Adrenal gland (tissue), 12 donors: ENCODE results near the gene IDH3B. TPM values are rescaled to one million over a fixed set of nuclear protein-coding genes. Genes with fewer than 3 reads are reported as not detected.
A peak's percentile ranks its signal among the peaks of the same experiment; 100 is the strongest.

ENCODE experiments used
- DNase-seq, 7 donors: peaks; one replicate each; pipeline ENCODE4 v3.0.0-alpha.2; 2019 to 2020
- H3K27ac ChIP-seq, 5 donors: fragments of 200-600 bp; sonication (generic) in 4 of 5; 1 replicate in 3 of 5; 2 replicates in 2 of 5; pipeline versions ENCODE4 v1.5.1 to v1.8.0; 2016 to 2020; ENCODE audit warnings: mild to moderate bottlenecking in 1 of 5
- H3K27me3 ChIP-seq: fragments of 200-600 bp; 2 replicates; pipeline ENCODE4 v1.8.0; 2021
- H3K36me3 ChIP-seq, 2 donors: fragments of 200-600 bp; replicated peaks in 1 of 2; 1 replicate in 1 of 2; 2 replicates in 1 of 2; pipeline versions ENCODE4 v1.5.1 to v1.8.0; 2018 to 2022
- H3K4me1 ChIP-seq, 2 donors: fragments of 200-600 bp; replicated peaks in 1 of 2; 1 replicate in 1 of 2; 2 replicates in 1 of 2; pipeline versions ENCODE4 v1.5.1 to v1.8.0; 2018 to 2021
- H3K4me3 ChIP-seq, 4 donors: fragments of 200-600 bp; sonication (generic) in 3 of 4; one replicate each; pipeline ENCODE4 v1.5.1; 2016 to 2018
- H3K9me3 ChIP-seq, 3 donors: fragments of 200-600 bp; sonication (generic) in 1 of 3; replicated peaks in 1 of 3; 1 replicate in 2 of 3; 2 replicates in 1 of 3; pipeline versions ENCODE4 v1.5.1 to v1.8.0; 2016 to 2021
- POLR2A ChIP-seq, 2 donors: fragments of 450-650 bp; IDR thresholded peaks; one replicate each; pipeline ENCODE4 v1.6.1; 2017; ENCODE audit warnings: antibody characterized with exemption in 2 of 2, mild to moderate bottlenecking in 2 of 2, moderate library complexity in 1 of 2
- WGBS, 4 donors: extraction: QIAGEN DNeasy Blood & Tissue Kit in 2 of 4; methylation state at CpG; one replicate each; pipeline versions ENCODE4 v1.1.5 to v1.1.7; 2013 to 2017; 5-methylcytosine and 5-hydroxymethylcytosine counted together
- intact Hi-C, 2 donors: fragments of 100-400 bp; cut with DNase I; formaldehyde crosslinking; loops; one replicate each; pipeline versions ENCODE4 v1.14.1 to v1.15.0; 2022 to 2023
- polyA plus RNA-seq, 3 donors: library from polyadenylated mRNA; stranded (reverse); fragments of 200-250 nt in 2 of 3; fragments of 350-450 nt in 1 of 3; fragmentation: Illumina TruSeq in 1 of 3; extraction: RNeasy Lipid Tissue Mini Kit (QIAGEN cat#74804) in 1 of 3; gene quantifications; one replicate each; pipeline ENCODE4 v1.2.3, GENCODE V29; 2013 to 2014
- total RNA-seq, 9 donors: library from RNA; depleted of rRNA in 4 of 9; stranded (reverse); fragments of >200 nt in 4 of 9; fragments of 120-200 nt in 1 of 9; fragmentation: NEBNext Ultra II Directional in 1 of 9; extraction: Animal tissue kit (Norgen Biotek cat#: 25700) in 1 of 9; gene quantifications; one replicate each; pipeline versions ENCODE4 v1.1.0 to v1.2.4, GENCODE V29; 2013 to 2023
- TF ChIP-seq, protein P1 (sequence below), 6 experiments: fragments of 450-650 bp in 4 of 6; fragments of 200-600 bp in 2 of 6; sonication (generic) in 1 of 6; IDR thresholded peaks; 1 replicate in 5 of 6; 2 replicates in 1 of 6; pipeline versions ENCODE4 v1.5.1 to v1.8.0; 2016 to 2021; ENCODE audit warnings: antibody characterized with exemption in 6 of 6, mild to moderate bottlenecking in 2 of 6, moderate library complexity in 1 of 6
- donor health status: healthy with polysubstance abuse.
- donor health status: Bipolar disorder and iron deficiency.
- donor health status: DM: yes; HTN: yes; CAD: no.
- donor health status: DM: no; HTN: no; CAD: no.
- donor health status: DM: no; HTN: no; CAD: no.
- donor health status: DM: yes; HTN: yes; CAD: no.

IDH3B gene
- total and polyA plus RNA-seq, 12 donors, result 79.0 to 220 (median 111) TPM

DNA sequence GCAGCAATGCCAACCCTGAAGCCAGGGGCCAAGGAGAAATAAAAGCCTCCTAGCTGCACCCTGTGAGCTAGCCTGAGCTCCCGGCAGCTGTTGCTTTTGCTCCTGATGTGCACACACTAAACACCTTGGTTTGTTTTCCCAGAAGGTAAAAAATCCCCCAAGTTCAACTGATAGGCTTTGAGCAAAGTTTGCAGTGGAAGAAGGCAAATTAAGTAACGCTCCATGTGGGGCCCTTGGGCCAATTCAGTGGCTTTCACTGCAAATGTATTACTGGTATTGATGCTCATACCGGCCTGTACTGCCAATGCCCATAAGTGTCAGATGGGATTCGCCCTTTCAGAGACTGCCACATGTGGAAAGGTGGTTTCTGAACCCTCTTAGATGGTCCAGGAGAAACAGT, 9.4 kb upstream of the IDH3B start:
- DNase-seq, result no peak
- TF ChIP-seq POLR2A (IDR thresholded peaks at IDR 0.05), result no peak
- TF ChIP-seq, protein P1, sequence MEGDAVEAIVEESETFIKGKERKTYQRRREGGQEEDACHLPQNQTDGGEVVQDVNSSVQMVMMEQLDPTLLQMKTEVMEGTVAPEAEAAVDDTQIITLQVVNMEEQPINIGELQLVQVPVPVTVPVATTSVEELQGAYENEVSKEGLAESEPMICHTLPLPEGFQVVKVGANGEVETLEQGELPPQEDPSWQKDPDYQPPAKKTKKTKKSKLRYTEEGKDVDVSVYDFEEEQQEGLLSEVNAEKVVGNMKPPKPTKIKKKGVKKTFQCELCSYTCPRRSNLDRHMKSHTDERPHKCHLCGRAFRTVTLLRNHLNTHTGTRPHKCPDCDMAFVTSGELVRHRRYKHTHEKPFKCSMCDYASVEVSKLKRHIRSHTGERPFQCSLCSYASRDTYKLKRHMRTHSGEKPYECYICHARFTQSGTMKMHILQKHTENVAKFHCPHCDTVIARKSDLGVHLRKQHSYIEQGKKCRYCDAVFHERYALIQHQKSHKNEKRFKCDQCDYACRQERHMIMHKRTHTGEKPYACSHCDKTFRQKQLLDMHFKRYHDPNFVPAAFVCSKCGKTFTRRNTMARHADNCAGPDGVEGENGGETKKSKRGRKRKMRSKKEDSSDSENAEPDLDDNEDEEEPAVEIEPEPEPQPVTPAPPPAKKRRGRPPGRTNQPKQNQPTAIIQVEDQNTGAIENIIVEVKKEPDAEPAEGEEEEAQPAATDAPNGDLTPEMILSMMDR (IDR thresholded peaks at IDR 0.05), result no peak
- Histone ChIP-seq H3K4me3 (no peak overlapping the region), H3K27ac (no peak overlapping the region), H3K36me3 (no peaks in the 10 kb centered on the region), H3K4me1 (no peaks in the 10 kb centered on the region), H3K27me3 (no peaks in the 10 kb centered on the region), H3K9me3 (no peaks in the 10 kb centered on the region)
- 79 to 89% (median 85%) methylated on average over 3 to 4 of the region's 4 CpGs for WGBS, 4 donors
- intact Hi-C loops, result no loop called here

DNA sequence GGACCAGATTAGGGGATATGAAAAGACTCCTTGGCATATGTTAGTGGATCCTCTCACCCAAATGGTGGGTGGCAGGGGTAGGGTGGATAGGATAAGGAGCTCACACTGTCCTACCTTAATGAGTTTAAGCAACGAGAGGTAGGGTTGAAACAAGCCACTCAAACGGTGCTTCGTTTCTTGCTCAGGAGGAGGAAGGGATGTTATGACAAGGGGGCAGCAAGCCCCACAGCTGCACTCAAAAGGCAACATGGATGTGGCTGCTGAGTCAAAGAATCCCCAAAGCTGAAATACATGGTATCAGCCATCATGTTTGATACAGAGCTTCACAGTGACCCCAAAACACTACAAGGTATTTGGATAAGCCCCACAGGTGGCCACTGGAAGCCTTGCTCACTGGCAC, 8.4 kb upstream of the IDH3B start:
- H3K4me1 ChIP-seq, result no peaks in the 10 kb centered on the region
- WGBS, 4 donors, result 57 to 79% (median 65%) methylated on average over 3 of the region's 3 CpGs

DNA sequence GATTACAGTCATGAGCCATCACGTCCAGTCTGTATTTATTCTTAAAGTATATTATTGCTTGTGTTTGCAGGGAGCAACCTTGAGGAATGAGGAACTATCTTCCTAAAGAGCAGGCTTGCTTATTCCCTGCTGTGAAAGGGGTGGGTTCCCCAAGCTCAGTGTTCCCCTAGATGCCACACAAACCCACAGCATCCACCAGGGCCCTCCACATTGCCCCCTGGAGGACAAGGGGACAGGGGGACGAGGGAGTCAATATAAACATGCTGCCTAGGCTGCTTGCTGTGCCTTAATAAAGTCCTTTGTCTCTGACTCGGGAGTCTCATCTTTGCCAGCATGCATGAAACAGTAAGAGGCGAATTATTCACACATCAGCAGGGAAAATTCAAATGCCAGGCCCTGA, 8.0 kb upstream of the IDH3B start:
- H3K27me3 ChIP-seq, result no peaks in the 10 kb centered on the region
- H3K36me3 ChIP-seq, result no peaks in the 10 kb centered on the region
- H3K9me3 ChIP-seq, result no peaks in the 10 kb centered on the region
- no peaks in the 10 kb centered on the region for H3K4me1 ChIP-seq
- H3K4me3 ChIP-seq, result no peak overlapping the region
- WGBS, 4 donors, result 19 to 30% (median 23%) methylated on average over 3 to 4 of the region's 4 CpGs
- H3K27ac ChIP-seq, result no peak overlapping the region
- no peak for TF ChIP-seq POLR2A (IDR thresholded peaks at IDR 0.05)
- TF ChIP-seq, protein P1 (IDR thresholded peaks at IDR 0.05), result no peak
- intact Hi-C loops, result no loop called here
- DNase-seq, result no peak

More for the DNA sequence above, 8.4 kb upstream of the IDH3B start:
- intact Hi-C loops, result no loop called here
- Histone ChIP-seq H3K9me3 (no peaks in the 10 kb centered on the region), H3K4me3 (no peak overlapping the region), H3K27me3 (no peaks in the 10 kb centered on the region), H3K27ac (no peak overlapping the region), H3K36me3 (no peaks in the 10 kb centered on the region)
- no peak for DNase-seq
- TF ChIP-seq, protein P1 (IDR thresholded peaks at IDR 0.05), result no peak
- TF ChIP-seq POLR2A (IDR thresholded peaks at IDR 0.05), result no peak

DNA sequence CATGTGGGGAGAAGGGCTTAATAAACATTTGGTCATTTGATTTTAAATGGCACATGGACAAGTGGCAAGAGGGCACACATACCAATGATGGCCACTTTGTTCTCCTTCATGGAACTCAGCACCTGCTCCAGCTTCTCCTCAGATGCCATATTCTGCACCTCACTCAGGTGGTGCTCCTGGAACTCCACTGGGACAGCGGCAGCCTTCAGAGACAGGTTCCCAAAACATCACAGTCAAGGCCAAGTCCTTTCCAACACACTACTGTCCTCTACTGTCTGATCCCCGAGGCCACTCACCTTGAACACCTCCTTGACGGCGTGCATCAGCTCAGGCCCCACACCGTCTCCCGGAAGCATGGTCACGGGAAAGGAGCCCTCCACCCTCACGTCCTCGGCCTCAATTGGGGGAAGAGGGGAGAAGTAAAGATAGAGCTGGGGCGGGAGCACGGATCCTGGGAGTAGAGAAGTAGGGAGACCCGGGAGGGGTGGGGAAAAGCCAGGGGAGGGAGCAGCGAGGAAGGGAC, 591 bp downstream of the IDH3B start:
- Histone ChIP-seq H3K27ac (peak overlapping the region in 4 of 5 donors; percentile 83 to 91 (median 86)), H3K4me1 (peaks cover 10 to 12% of the 10 kb centered on the region in 2 donors), H3K4me3 (peak overlapping the region; percentile 38 to 80 (median 68)), H3K36me3 (peaks cover 0 to 41% of the 10 kb centered on the region in 2 donors), H3K27me3 (no peaks in the 10 kb centered on the region), H3K9me3 (no peaks in the 10 kb centered on the region)
- intact Hi-C loops, result no loop called here
- WGBS, 4 donors, result 4 to 6% (median 4%) methylated on average over 9 to 13 of the region's 13 CpGs
- TF ChIP-seq, protein P1 (IDR thresholded peaks at IDR 0.05), result no peak
- no peak for TF ChIP-seq POLR2A (IDR thresholded peaks at IDR 0.05)
- no peak for DNase-seq
